Upper lobe of left lung (tissue), 6 donors: Measurements from ENCODE around the gene LRRC51. TPM values are rescaled to one million over a fixed set of nuclear protein-coding genes. Genes with fewer than 3 reads are reported as not detected.

ENCODE experiments used
- ATAC-seq, 2 donors: fragments of 200-7000 bp; cut with Tn5 transposase; one replicate each; pipeline ENCODE4 v1.9.1; 2022; ENCODE audit warnings: mild to moderate bottlenecking in 2 of 2, moderate library complexity in 2 of 2; ENCODE audit not compliant: low FRiP score in 2 of 2
- DNase-seq, 2 donors: peaks; one replicate each; pipeline ENCODE4 v3.0.0-alpha.2; 2019 to 2020
- H3K27ac ChIP-seq, 4 donors: fragments of 200-600 bp; sonication (generic); one replicate each; pipeline ENCODE4 v1.5.1; 2016 to 2019
- H3K27me3 ChIP-seq, 4 donors: fragments of 200-600 bp; sonication (generic); one replicate each; pipeline ENCODE4 v1.5.1; 2017 to 2019
- H3K36me3 ChIP-seq, 4 donors: fragments of 200-600 bp; sonication (generic); one replicate each; pipeline ENCODE4 v1.5.1; 2016 to 2019
- H3K4me1 ChIP-seq, 4 donors: fragments of 200-600 bp; sonication (generic); one replicate each; pipeline ENCODE4 v1.5.1; 2018 to 2019
- H3K4me3 ChIP-seq, 4 donors: fragments of 200-600 bp; sonication (generic); one replicate each; pipeline ENCODE4 v1.5.1; 2017 to 2019; ENCODE audit warnings: mild to moderate bottlenecking in 2 of 4, moderate library complexity in 1 of 4
- H3K9me3 ChIP-seq, 4 donors: fragments of 200-600 bp; sonication (generic); one replicate each; pipeline ENCODE4 v1.5.1; 2018 to 2019
- EP300 ChIP-seq, 4 donors: sonication (generic); formaldehyde crosslinking; IDR thresholded peaks; one replicate each; pipeline ENCODE4 v1.5.1; 2017; ENCODE audit warnings: antibody characterized with exemption in 4 of 4, control low read depth in 2 of 4
- POLR2A ChIP-seq, 4 donors: fragments of 450-650 bp; IDR thresholded peaks; one replicate each; pipeline ENCODE4 v1.5.1; 2016 to 2017; ENCODE audit warnings: antibody characterized with exemption in 4 of 4, mild to moderate bottlenecking in 2 of 4
- POLR2AphosphoS5 ChIP-seq, 2 donors: sonication (generic); formaldehyde crosslinking; IDR thresholded peaks; one replicate each; pipeline ENCODE4 v1.5.1; 2017; ENCODE audit warnings: antibody characterized with exemption in 2 of 2
- WGBS, 2 donors: methylation state at CpG; one replicate each; pipeline ENCODE4 v1.1.5; 2017 to 2018; 5-methylcytosine and 5-hydroxymethylcytosine counted together
- total RNA-seq, 6 donors: library from RNA; depleted of rRNA in 4 of 6; stranded (reverse); fragments of >200 nt in 4 of 6; gene quantifications; one replicate each; pipeline versions ENCODE4 v1.1.0 to v1.2.1, GENCODE V29; 2016 to 2021
- TF ChIP-seq, protein P1 (sequence below), 6 experiments: fragments of 450-650 bp in 4 of 6; fragments of 200-600 bp in 2 of 6; sonication (generic) in 2 of 6; IDR thresholded peaks; one replicate each; pipeline ENCODE4 v1.5.1; 2016 to 2019; ENCODE audit warnings: antibody characterized with exemption in 6 of 6
- donor health status: DM: no; HTN: no; CAD: no; lungs with moderate emphysema.
- donor health status: DM: no; HTN: yes; CAD: no; lungs with severe emphysema.

The LRRC51 gene
- total RNA-seq, 6 donors from 2014 or later: 5.3 to 19.2 (median 10.3) TPM

DNA sequence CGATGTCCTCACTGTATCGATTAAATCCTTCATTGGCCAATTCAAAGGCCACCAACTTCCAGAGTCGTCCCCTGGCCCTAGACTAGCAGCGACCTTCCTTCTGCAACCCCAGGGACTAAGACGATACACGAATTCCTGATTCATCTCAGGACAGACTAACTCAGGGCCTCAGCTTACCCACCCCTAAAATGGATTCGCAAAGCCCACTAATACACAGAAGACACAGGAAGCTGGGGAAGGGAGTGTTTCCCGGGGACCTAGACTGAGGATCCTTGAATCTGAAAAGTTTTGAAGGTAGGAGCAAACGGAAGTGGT is 21.9 kb downstream of the LRRC51 start:
- WGBS, 2 donors: 1 to 2% methylated on average over 9 of the region's 9 CpGs
- H3K4me3 ChIP-seq: peak overlapping the region; percentile 61 to 90 (median 72)
- peaks cover 6 to 23% (median 17%) of the 10 kb centered on the region in 4 donors for H3K36me3 ChIP-seq
- peaks cover 35 to 40% (median 35%) of the 10 kb centered on the region in 4 donors for H3K4me1 ChIP-seq
- no peak for ATAC-seq
- TF ChIP-seq POLR2A (IDR thresholded peaks at IDR 0.05) (no peak), POLR2AphosphoS5 (IDR thresholded peaks at IDR 0.05) (no peak), EP300 (IDR thresholded peaks at IDR 0.05) (no peak)
- TF ChIP-seq, protein P1, sequence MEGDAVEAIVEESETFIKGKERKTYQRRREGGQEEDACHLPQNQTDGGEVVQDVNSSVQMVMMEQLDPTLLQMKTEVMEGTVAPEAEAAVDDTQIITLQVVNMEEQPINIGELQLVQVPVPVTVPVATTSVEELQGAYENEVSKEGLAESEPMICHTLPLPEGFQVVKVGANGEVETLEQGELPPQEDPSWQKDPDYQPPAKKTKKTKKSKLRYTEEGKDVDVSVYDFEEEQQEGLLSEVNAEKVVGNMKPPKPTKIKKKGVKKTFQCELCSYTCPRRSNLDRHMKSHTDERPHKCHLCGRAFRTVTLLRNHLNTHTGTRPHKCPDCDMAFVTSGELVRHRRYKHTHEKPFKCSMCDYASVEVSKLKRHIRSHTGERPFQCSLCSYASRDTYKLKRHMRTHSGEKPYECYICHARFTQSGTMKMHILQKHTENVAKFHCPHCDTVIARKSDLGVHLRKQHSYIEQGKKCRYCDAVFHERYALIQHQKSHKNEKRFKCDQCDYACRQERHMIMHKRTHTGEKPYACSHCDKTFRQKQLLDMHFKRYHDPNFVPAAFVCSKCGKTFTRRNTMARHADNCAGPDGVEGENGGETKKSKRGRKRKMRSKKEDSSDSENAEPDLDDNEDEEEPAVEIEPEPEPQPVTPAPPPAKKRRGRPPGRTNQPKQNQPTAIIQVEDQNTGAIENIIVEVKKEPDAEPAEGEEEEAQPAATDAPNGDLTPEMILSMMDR (IDR thresholded peaks at IDR 0.05): no peak
- H3K9me3 ChIP-seq: no peaks in the 10 kb centered on the region
- peak overlapping the region; percentile 87 to 98 (median 94) for H3K27ac ChIP-seq
- DNase-seq: no peak
- H3K27me3 ChIP-seq: no peaks in the 10 kb centered on the region

DNA sequence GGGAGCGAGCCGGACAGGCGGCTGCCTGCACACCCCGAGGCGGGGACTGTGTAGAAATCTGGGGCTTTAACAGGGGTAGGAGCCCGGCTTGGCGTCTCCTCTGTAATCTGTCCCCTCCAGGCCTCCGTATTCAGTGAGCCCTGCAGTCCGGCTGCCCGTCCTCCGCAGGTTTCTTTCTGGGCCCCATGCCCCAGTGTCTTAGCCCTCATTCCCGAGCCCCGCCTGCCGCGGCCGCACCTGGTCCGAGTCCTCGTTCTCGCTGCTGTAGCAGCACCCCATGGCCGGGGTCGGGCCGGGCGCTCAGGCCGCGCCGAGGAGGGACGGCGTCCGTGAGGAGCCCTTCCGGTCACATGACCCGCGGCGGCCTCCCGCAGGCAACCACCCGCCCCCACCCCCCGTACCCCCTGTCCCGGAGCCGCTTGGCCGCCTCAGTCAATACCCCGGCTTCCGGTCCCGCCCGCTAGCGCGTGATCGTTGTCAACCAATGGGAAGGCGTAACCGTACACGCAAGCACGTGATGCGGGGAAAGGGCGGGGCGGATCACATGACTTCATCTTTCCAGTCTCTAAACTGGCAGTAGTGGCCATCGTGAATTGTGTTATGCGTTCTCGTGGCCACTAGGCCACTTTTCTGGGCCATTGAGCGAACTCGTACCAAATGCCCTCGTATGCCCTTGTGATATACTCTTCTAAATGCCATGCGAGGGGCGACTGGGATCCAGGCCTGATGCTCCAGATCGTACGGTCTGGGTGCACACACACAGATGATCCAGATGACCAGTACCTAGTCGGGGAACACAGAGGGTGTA is 22.5 kb downstream of the LRRC51 start, which contains the start of gene LAMTOR1:
LAMTOR1 (minus strand) TSS at position 352 of the 808 bp plus-strand sequence; CDS start at position 279, 73 bp downstream.
- 3 to 10% methylated on average over 29 to 40 of the region's 64 CpGs for WGBS, 2 donors
- DNase-seq (peak; percentile 97), ATAC-seq (peak; percentile 98 to 99)
- Histone ChIP-seq H3K4me3 (peak within 1 kb of the TSS; percentile 61 to 90 (median 72)), H3K36me3 (peaks cover 4 to 21% (median 13%) of the 10 kb centered on the region in 4 donors), H3K27me3 (no peaks in the 10 kb centered on the region), H3K4me1 (peaks cover 35 to 40% (median 35%) of the 10 kb centered on the region in 4 donors), H3K27ac (peak within 1 kb of the TSS; percentile 87 to 98 (median 94)), H3K9me3 (no peaks in the 10 kb centered on the region)
- TF ChIP-seq POLR2AphosphoS5 (IDR thresholded peaks at IDR 0.05) (peak; percentile 85 to 86), POLR2A (IDR thresholded peaks at IDR 0.05) (peak; percentile 55 to 90 (median 68)), EP300 (IDR thresholded peaks at IDR 0.05) (peak in 1 of 4 donors; percentile 60)
- TF ChIP-seq, protein P1 (IDR thresholded peaks at IDR 0.05): peak; percentile 30 to 90 (median 76)

DNA sequence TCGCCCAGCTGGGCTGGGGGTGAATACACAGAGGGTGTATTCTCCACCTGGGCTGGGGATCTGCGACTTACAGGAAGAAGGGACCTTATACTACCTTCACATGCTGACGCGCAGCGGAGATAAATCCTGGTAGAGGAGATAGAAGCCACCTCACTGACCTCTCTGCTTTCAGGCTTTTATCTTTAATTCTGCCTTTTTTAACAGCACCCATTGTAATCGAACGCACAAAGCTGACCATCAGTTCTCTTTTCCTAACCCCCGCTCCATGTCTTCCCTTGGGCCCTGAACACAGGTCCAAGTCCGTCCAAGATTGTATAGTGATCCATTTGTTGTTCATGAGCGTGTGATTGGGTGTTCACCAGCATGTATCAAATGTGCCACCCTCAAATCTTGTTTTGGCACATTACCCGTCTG is 23.1 kb downstream of the LRRC51 start:
- ATAC-seq (no peak), DNase-seq (no peak)
- Histone ChIP-seq H3K4me1 (peaks cover 35 to 40% (median 35%) of the 10 kb centered on the region in 4 donors), H3K4me3 (peak overlapping the region in 3 of 4 donors; percentile 61 to 90 (median 79)), H3K36me3 (peaks cover 0 to 21% (median 7%) of the 10 kb centered on the region in 4 donors), H3K9me3 (no peaks in the 10 kb centered on the region), H3K27me3 (no peaks in the 10 kb centered on the region), H3K27ac (peak overlapping the region; percentile 87 to 98 (median 94))
- no peak for TF ChIP-seq EP300 (IDR thresholded peaks at IDR 0.05)
- TF ChIP-seq, protein P1 (IDR thresholded peaks at IDR 0.05): peak in 1 of 6 experiments; percentile 12
- 80 to 94% methylated on average over 9 to 11 of the region's 11 CpGs for WGBS, 2 donors

DNA sequence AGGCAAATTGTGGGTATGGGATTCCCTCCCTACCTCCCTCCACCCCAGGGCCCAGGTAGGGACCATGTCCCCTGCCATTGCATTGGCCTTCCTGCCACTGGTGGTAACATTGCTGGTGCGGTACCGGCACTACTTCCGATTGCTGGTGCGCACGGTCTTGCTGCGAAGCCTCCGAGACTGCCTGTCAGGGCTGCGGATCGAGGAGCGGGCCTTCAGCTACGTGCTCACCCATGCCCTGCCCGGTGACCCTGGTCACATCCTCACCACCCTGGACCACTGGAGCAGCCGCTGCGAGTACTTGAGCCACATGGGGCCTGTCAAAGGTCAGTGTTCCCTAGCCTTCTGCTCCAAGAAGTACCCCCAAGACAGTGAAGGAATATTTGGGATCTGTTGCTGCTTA is 25.2 kb downstream of the LRRC51 start, which contains the start of gene TOMT:
TOMT (plus strand) TSS at position 37 of the 400 bp plus-strand sequence; CDS start at position 65, 28 bp downstream.
- Histone ChIP-seq H3K36me3 (peaks cover 0 to 16% (median 6%) of the 10 kb centered on the region in 4 donors), H3K4me3 (no peak within 1 kb of the TSS), H3K4me1 (peaks cover 20 to 24% (median 24%) of the 10 kb centered on the region in 4 donors), H3K9me3 (no peaks in the 10 kb centered on the region), H3K27me3 (no peaks in the 10 kb centered on the region), H3K27ac (no peak within 1 kb of the TSS)
- DNase-seq: peak in 1 of 2 donors; percentile 51
- TF ChIP-seq POLR2AphosphoS5 (IDR thresholded peaks at IDR 0.05) (no peak), EP300 (IDR thresholded peaks at IDR 0.05) (no peak)
- TF ChIP-seq, protein P1 (IDR thresholded peaks at IDR 0.05): no peak
- 93 to 96% methylated on average over 14 of the region's 14 CpGs for WGBS, 2 donors
- no peak for ATAC-seq
